ENCODE measurements around the gene TMEM40. TPM values are rescaled to one million over a fixed set of nuclear protein-coding genes. Genes with fewer than 3 reads are reported as not detected.
"Not testable (repeated sequence)": the region's sequence is repeated elsewhere in the genome, so short reads cannot be mapped to it uniquely, and the experiment has no call there.

TMEM40 gene
- total RNA-seq, 1 donor = not detected

GRCh38 chr3:12702501-12702900 is 56.6 kb downstream of the TMEM40 start:
- TF ChIP-seq CTCF (IDR thresholded peaks at IDR 0.05; ENCODE audit: extremely low read depth, low read depth, low read length) = no peak

GRCh38 chr3:12701601-12702000 is 57.5 kb downstream of the TMEM40 start:
- H3K36me3 ChIP-seq (ENCODE audit: insufficient read depth, low read length); H3K79me2 ChIP-seq (ENCODE audit: insufficient read depth, low read length); DNase-seq (ENCODE audit: insufficient read length, low spot score, missing footprints); H3K4me1 ChIP-seq (ENCODE audit: insufficient read depth, low read length); H4K20me1 ChIP-seq (ENCODE audit: insufficient read depth, low read length); H3K4me3 ChIP-seq (ENCODE audit: insufficient read depth, low read length); H3K27me3 ChIP-seq (ENCODE audit: insufficient read depth, low read length); H3K9me3 ChIP-seq (ENCODE audit: low read depth, low read length); H3K27ac ChIP-seq (ENCODE audit: low read depth, low read length); H2AFZ ChIP-seq (ENCODE audit: low read length); H3K4me2 ChIP-seq (ENCODE audit: insufficient read depth, low read length): not testable (repeated sequence)

More at GRCh38 chr3:12702501-12702900, 56.6 kb downstream of the TMEM40 start:
- Histone ChIP-seq H3K27ac (ENCODE audit: low read depth, low read length) (no peak overlapping the region), H3K79me2 (ENCODE audit: insufficient read depth, low read length) (no peaks in the 10 kb centered on the region), H3K9me3 (ENCODE audit: low read depth, low read length) (no peaks in the 10 kb centered on the region), H3K27me3 (ENCODE audit: insufficient read depth, low read length) (peaks cover 4% of the 10 kb centered on the region), H3K4me1 (ENCODE audit: insufficient read depth, low read length) (peaks cover 9% of the 10 kb centered on the region), H2AFZ (ENCODE audit: low read length) (no peak overlapping the region), H3K4me3 (ENCODE audit: insufficient read depth, low read length) (no peak overlapping the region), H3K36me3 (ENCODE audit: insufficient read depth, low read length) (no peaks in the 10 kb centered on the region), H3K4me2 (ENCODE audit: insufficient read depth, low read length) (no peak overlapping the region), H4K20me1 (ENCODE audit: insufficient read depth, low read length) (no peaks in the 10 kb centered on the region)
- DNase-seq (ENCODE audit: insufficient read length, low spot score, missing footprints) = no peak

GRCh38 chr3:12700800-12701199 is 58.3 kb downstream of the TMEM40 start:
- no peak overlapping the region for H3K4me3 ChIP-seq (ENCODE audit: insufficient read depth, low read length)
- H3K4me1 ChIP-seq (ENCODE audit: insufficient read depth, low read length) = peaks cover 4% of the 10 kb centered on the region
- H4K20me1 ChIP-seq (ENCODE audit: insufficient read depth, low read length) = no peaks in the 10 kb centered on the region
- TF ChIP-seq CTCF (IDR thresholded peaks at IDR 0.05; ENCODE audit: extremely low read depth, low read depth, low read length) = no peak
- H3K27me3 ChIP-seq (ENCODE audit: insufficient read depth, low read length) = peaks cover 4% of the 10 kb centered on the region
- DNase-seq (ENCODE audit: insufficient read length, low spot score, missing footprints) = no peak
- no peaks in the 10 kb centered on the region for H3K9me3 ChIP-seq (ENCODE audit: low read depth, low read length)
- no peaks in the 10 kb centered on the region for H3K79me2 ChIP-seq (ENCODE audit: insufficient read depth, low read length)
- H2AFZ ChIP-seq (ENCODE audit: low read length) = no peak overlapping the region
- H3K36me3 ChIP-seq (ENCODE audit: insufficient read depth, low read length) = no peaks in the 10 kb centered on the region
- H3K4me2 ChIP-seq (ENCODE audit: insufficient read depth, low read length) = no peak overlapping the region
- H3K27ac ChIP-seq (ENCODE audit: low read depth, low read length) = no peak overlapping the region

GRCh38 chr3:12695916-12696315 is 63.1 kb downstream of the TMEM40 start:
- Histone ChIP-seq H3K4me1 (ENCODE audit: insufficient read depth, low read length) (no peaks in the 10 kb centered on the region), H3K27me3 (ENCODE audit: insufficient read depth, low read length) (no peaks in the 10 kb centered on the region), H4K20me1 (ENCODE audit: insufficient read depth, low read length) (no peaks in the 10 kb centered on the region), H3K27ac (ENCODE audit: low read depth, low read length) (no peak overlapping the region), H2AFZ (ENCODE audit: low read length) (no peak overlapping the region), H3K4me3 (ENCODE audit: insufficient read depth, low read length) (no peak overlapping the region), H3K79me2 (ENCODE audit: insufficient read depth, low read length) (no peaks in the 10 kb centered on the region), H3K36me3 (ENCODE audit: insufficient read depth, low read length) (no peaks in the 10 kb centered on the region), H3K9me3 (ENCODE audit: low read depth, low read length) (no peaks in the 10 kb centered on the region), H3K4me2 (ENCODE audit: insufficient read depth, low read length) (no peak overlapping the region)
- DNase-seq (ENCODE audit: insufficient read length, low spot score, missing footprints) = no peak
- no peak for TF ChIP-seq CTCF (IDR thresholded peaks at IDR 0.05; ENCODE audit: extremely low read depth, low read depth, low read length)

Data from osteoblast (primary cell).